Astrocyte of the cerebellum (primary cell): ENCODE measurements around the gene SPG7.

Experiments
- DNase-seq: peaks from one replicate; pipeline ENCODE4 v3.0.0-alpha.2; 2011; ENCODE audit warnings: low read depth
- H3K4me3 ChIP-seq: 2 replicates; pipeline ENCODE4 v1.5.1; 2011; ENCODE audit warnings: mild to moderate bottlenecking, low read depth, low read length, moderate library complexity
- CTCF ChIP-seq: IDR thresholded peaks from 2 replicates; pipeline ENCODE4 v1.5.1; 2012; ENCODE audit warnings: low read length, low read depth, moderate library complexity, mild to moderate bottlenecking; ENCODE audit errors: missing control alignments
- in situ Hi-C: cut with HindIII; loops from 2 replicates; pipeline ENCODE4 v1.10.0; 2017; ENCODE audit warnings: low sequenced_read_pairs

Gene SPG7

GRCh38 chr16:89547860-89548259, 39.7 kb downstream of the SPG7 start:
- H3K4me3 ChIP-seq: no peak overlapping the region
- TF ChIP-seq CTCF: no peak
- in situ Hi-C loops: no loop called here
- DNase-seq: no peak

- TF ChIP-seq CTCF: no peak
- no peak overlapping the region for H3K4me3 ChIP-seq
- DNase-seq: no peak
- in situ Hi-C loops: no loop called here
Observed at GRCh38 chr16:89548344-89549006, 40.3 kb downstream of the SPG7 start.

GRCh38 chr16:89549007-89549700, 41.0 kb downstream of the SPG7 start:
- no peak for TF ChIP-seq CTCF
- in situ Hi-C loops: no loop called here
- DNase-seq: no peak
- no peak overlapping the region for H3K4me3 ChIP-seq

- in situ Hi-C loops: no loop called here
- no peak for DNase-seq
- no peak for TF ChIP-seq CTCF
- H3K4me3 ChIP-seq: no peak overlapping the region
Observed at GRCh38 chr16:89550421-89551007, 42.3 kb downstream of the SPG7 start.

GRCh38 chr16:89552329-89552728, 44.1 kb downstream of the SPG7 start:
- in situ Hi-C loops: no loop called here
- H3K4me3 ChIP-seq: no peak overlapping the region
- TF ChIP-seq CTCF: no peak
- no peak for DNase-seq

GRCh38 chr16:89552913-89553312, 44.7 kb downstream of the SPG7 start:
- no peak for TF ChIP-seq CTCF
- H3K4me3 ChIP-seq: no peak overlapping the region
- no peak for DNase-seq
- in situ Hi-C loops: no loop called here
